IMR-90 (cell line): Measurements from ENCODE around the gene PCBP3. TPM values are rescaled to one million over a fixed set of nuclear protein-coding genes. Genes with fewer than 3 reads are reported as not detected.

ENCODE experiments used
- ATAC-seq: fragments of 200-7000 bp; cut with Tn5 transposase; 2 replicates; pipeline ENCODE4 v1.9.1; 2020; ENCODE audit warnings: low read depth, mild to moderate bottlenecking, moderate library complexity
- BruUV-seq: library from RNA; stranded (reverse); fragments of 400-500 nt; replicated peaks from 2 replicates; lab custom pipeline; 2021; lab: Mats Ljungman, UMichigan
- CTCF ChIA-PET: fragments of 300-600 bp; formaldehyde crosslinking; extraction: SDS; loops from one replicate; lab custom pipeline; 2021; ENCODE audit warnings: antibody characterized with exemption; lab: Yijun Ruan, JAX
- POLR2A ChIA-PET: fragments of 300-600 bp; sonication (Branson Sonifier 250); formaldehyde crosslinking; loops from one replicate; lab custom pipeline; 2022; ENCODE audit warnings: antibody characterized with exemption; ENCODE audit not compliant: unreplicated experiment; lab: Charles Lee
- DNase-seq: peaks from one replicate; pipeline ENCODE4 v3.0.0; 2013
- H2AFZ ChIP-seq: replicated peaks from 2 replicates; pipeline ENCODE3; 2013; ENCODE audit warnings: low read length, mild to moderate bottlenecking; ENCODE audit not compliant: poor library complexity
- H2AK5ac ChIP-seq: 2 replicates; pipeline ENCODE4 v1.6.1; 2013; ENCODE audit warnings: low read depth, low read length, inconsistent platforms
- H2AK9ac ChIP-seq: replicated peaks from 2 replicates; pipeline ENCODE3; 2013; ENCODE audit warnings: mild to moderate bottlenecking, low read depth, low read length, moderate library complexity; ENCODE audit not compliant: poor library complexity
- H2BK120ac ChIP-seq: 2 replicates; pipeline ENCODE4 v1.6.1; 2013; ENCODE audit warnings: low read depth, low read length, inconsistent platforms
- H2BK15ac ChIP-seq: 3 replicates; pipeline ENCODE4 v1.6.1; 2013; ENCODE audit warnings: low read depth, low read length, inconsistent platforms
- H2BK20ac ChIP-seq: 2 replicates; pipeline ENCODE4 v1.6.1; 2013; ENCODE audit warnings: low read depth, mild to moderate bottlenecking, inconsistent platforms, low read length, moderate library complexity
- H2BK5ac ChIP-seq: 2 replicates; pipeline ENCODE4 v1.6.1; 2013; ENCODE audit warnings: mild to moderate bottlenecking, low read depth, low read length, inconsistent platforms; ENCODE audit not compliant: poor library complexity, severe bottlenecking
- H3K14ac ChIP-seq: replicated peaks from 2 replicates; pipeline ENCODE4 v1.6.1; 2013; ENCODE audit warnings: low read depth, low read length, inconsistent platforms
- H3K18ac ChIP-seq: 2 replicates; pipeline ENCODE4 v1.6.1; 2013; ENCODE audit warnings: low read depth, low read length, control low read depth
- H3K23ac ChIP-seq: 2 replicates; pipeline ENCODE4 v1.6.1; 2013; ENCODE audit warnings: low read depth, low read length, inconsistent platforms
- H3K27ac ChIP-seq: 2 replicates; pipeline ENCODE4 v1.5.1; 2013; ENCODE audit warnings: mild to moderate bottlenecking, control low read depth, low read length; ENCODE audit not compliant: insufficient read depth
- H3K27me3 ChIP-seq: 2 replicates; pipeline ENCODE4 v1.6.1; 2013; ENCODE audit warnings: low read length; ENCODE audit not compliant: control insufficient read depth, insufficient read depth
- H3K36me3 ChIP-seq: 2 replicates; pipeline ENCODE4 v1.6.1; 2013; ENCODE audit warnings: low read length, mixed read lengths; ENCODE audit not compliant: control insufficient read depth, insufficient read depth
- H3K4ac ChIP-seq: 2 replicates; pipeline ENCODE4 v1.6.1; 2013; ENCODE audit warnings: low read depth, low read length, inconsistent platforms
- H3K4me1 ChIP-seq: 2 replicates; pipeline ENCODE4 v1.6.1; 2013; ENCODE audit warnings: low read length, mixed read lengths; ENCODE audit not compliant: control insufficient read depth, insufficient read depth
- H3K4me2 ChIP-seq: 2 replicates; pipeline ENCODE4 v1.6.1; 2013; ENCODE audit warnings: low read depth, mild to moderate bottlenecking, control low read depth, low read length, moderate library complexity
- H3K4me3 ChIP-seq: 2 replicates; pipeline ENCODE4 v1.5.1; 2013; ENCODE audit warnings: low read depth, mild to moderate bottlenecking, control low read depth, low read length, moderate library complexity; ENCODE audit not compliant: insufficient read depth
- H3K56ac ChIP-seq: 2 replicates; pipeline ENCODE4 v1.6.1; 2013; ENCODE audit warnings: low read length, inconsistent platforms; ENCODE audit not compliant: insufficient read depth; ENCODE audit errors: extremely low read depth
- H3K79me1 ChIP-seq, 2 experiments: 2 replicates each; pipeline ENCODE4 v1.6.1; 2013; ENCODE audit warnings: low read length in 2 of 2, inconsistent platforms in 1 of 2, low read depth in 1 of 2
- H3K9ac ChIP-seq: 2 replicates; pipeline ENCODE4 v1.6.1; 2013; ENCODE audit warnings: low read depth, low read length, control low read depth
- H3K9me1 ChIP-seq: 2 replicates; pipeline ENCODE4 v1.6.1; 2013; ENCODE audit warnings: low read length, inconsistent platforms; ENCODE audit not compliant: insufficient read depth
- H3K9me3 ChIP-seq: 2 replicates; pipeline ENCODE4 v1.6.1; 2013; ENCODE audit warnings: low read length; ENCODE audit not compliant: control insufficient read depth, insufficient read depth
- H4K20me1 ChIP-seq: 2 replicates; pipeline ENCODE4 v1.6.1; 2013; ENCODE audit warnings: low read length, inconsistent platforms; ENCODE audit not compliant: insufficient read depth
- H4K5ac ChIP-seq: 2 replicates; pipeline ENCODE4 v1.6.1; 2013; ENCODE audit warnings: mild to moderate bottlenecking, low read depth, low read length, control low read depth
- H4K8ac ChIP-seq, 2 experiments: 2 replicates each; pipeline ENCODE4 v1.6.1; 2013; ENCODE audit warnings: low read depth in 2 of 2, low read length in 2 of 2, control low read depth in 1 of 2, inconsistent platforms in 1 of 2
- H4K91ac ChIP-seq: 2 replicates; pipeline ENCODE4 v1.6.1; 2013; ENCODE audit warnings: low read depth, low read length, inconsistent platforms; ENCODE audit not compliant: insufficient read depth
- CEBPB ChIP-seq: IDR thresholded peaks from 2 replicates; pipeline ENCODE4 v1.6.1; 2012; ENCODE audit warnings: low read depth, low read length, improper control_type of control experiment
- CHD1 ChIP-seq: IDR thresholded peaks from 2 replicates; pipeline ENCODE4 v1.6.1; 2012; ENCODE audit warnings: low read depth, low read length, improper control_type of control experiment
- CTCF ChIP-seq: conservative IDR thresholded peaks from 2 replicates; pipeline ENCODE4 v1.5.1; 2012; ENCODE audit warnings: mild to moderate bottlenecking, low read depth, low read length, improper control_type of control experiment
- FOS ChIP-seq: fragments of 150-350 bp; IDR thresholded peaks from 2 replicates; pipeline ENCODE4 v1.6.1; 2016; ENCODE audit warnings: low read depth, low read length
- MAFK ChIP-seq: IDR thresholded peaks from 2 replicates; pipeline ENCODE4 v1.6.1; 2012; ENCODE audit warnings: low read depth, low read length, improper control_type of control experiment
- MAZ ChIP-seq: IDR thresholded peaks from 2 replicates; pipeline ENCODE4 v1.6.1; 2012; ENCODE audit warnings: low read depth, mild to moderate bottlenecking, low read length, improper control_type of control experiment, moderate library complexity, borderline replicate concordance
- MXI1 ChIP-seq: IDR thresholded peaks from 2 replicates; pipeline ENCODE4 v1.6.1; 2012; ENCODE audit warnings: low read depth, mild to moderate bottlenecking, low read length, moderate library complexity, borderline replicate concordance
- NFE2L2 ChIP-seq: fragments of 150-350 bp; IDR thresholded peaks from 2 replicates; pipeline ENCODE4 v1.6.1; 2016; ENCODE audit warnings: low read depth, mild to moderate bottlenecking, low read length
- POLR2A ChIP-seq: IDR thresholded peaks from 2 replicates; pipeline ENCODE4 v1.6.1; 2012; ENCODE audit warnings: mild to moderate bottlenecking, low read depth, low read length
- RAD21 ChIP-seq: IDR thresholded peaks from 2 replicates; pipeline ENCODE4 v1.6.1; 2012; ENCODE audit warnings: low read length, improper control_type of control experiment
- RCOR1 ChIP-seq: IDR thresholded peaks from 2 replicates; pipeline ENCODE4 v1.6.1; 2012; ENCODE audit warnings: mild to moderate bottlenecking, low read length, improper control_type of control experiment; ENCODE audit not compliant: insufficient replicate concordance
- RFX5 ChIP-seq: IDR thresholded peaks from 2 replicates; pipeline ENCODE4 v1.8.0; 2012; ENCODE audit warnings: low read depth, mild to moderate bottlenecking, low read length, moderate library complexity
- USF2 ChIP-seq: fragments of 150-350 bp; IDR thresholded peaks from 2 replicates; pipeline ENCODE4 v1.6.1; 2017; ENCODE audit warnings: mild to moderate bottlenecking, antibody characterized with exemption, low read length, low read depth
- WGBS, 2 experiments: methylation state at CpG; one replicate each; pipeline versions ENCODE4 v1.1.5 to v1.1.7; 2013; ENCODE audit warnings: missing lambda C conversion rate in 2 of 2; ENCODE audit not compliant: insufficient read length in 1 of 2; ENCODE audit errors: extremely low coverage in 2 of 2; 5-methylcytosine and 5-hydroxymethylcytosine counted together
- dilution Hi-C: fragments of 300-500 bp; cut with HindIII; formaldehyde crosslinking; loops from one replicate; pipeline ENCODE4 v1.14.3; 2018; ENCODE audit warnings: low sequenced_read_pairs; ENCODE audit not compliant: unreplicated experiment
- in situ Hi-C: fragments of 300-500 bp; cut with MboI; formaldehyde crosslinking; loops from 3 replicates; pipeline ENCODE4 v1.14.3; 2019; ENCODE audit warnings: low sequenced_read_pairs, inconsistent platforms, mixed read lengths
- intact Hi-C: fragments of 100-400 bp; cut with micrococcal nuclease; formaldehyde crosslinking; loops from 2 replicates; pipeline ENCODE4 v1.10.0; 2022
- polyA plus RNA-seq, 3 experiments: library from polyadenylated mRNA; depleted of rRNA; stranded (reverse); fragments of >200 nt; gene quantifications; 2 replicates each; pipeline ENCODE4 v1.2.3, GENCODE V29; 2012; ENCODE audit warnings: low replicate concordance in 1 of 3
- total RNA-seq: library from RNA; depleted of rRNA; stranded (reverse); fragments of >200 nt; gene quantifications from 2 replicates; pipeline ENCODE4 v1.2.3, GENCODE V29; 2012

Gene PCBP3
- total and polyA plus RNA-seq, 2 of the 4 experiments (the other 2 are of a cell fraction): 2.9 to 3.9 TPM

- dilution Hi-C loops: no loop called here
- Histone ChIP-seq H4K91ac (no peak overlapping the region), H3K56ac (no peak overlapping the region), H2BK15ac (no peak overlapping the region), H4K5ac (no peak overlapping the region), H4K20me1 (no peaks in the 10 kb centered on the region), H3K18ac (no peak overlapping the region), H3K9me1 (no peaks in the 10 kb centered on the region), H3K4me2 (no peak overlapping the region), H2AFZ (no peak overlapping the region), H3K4ac (no peak overlapping the region), H4K8ac (no peak overlapping the region), H2AK9ac (no peak overlapping the region), H3K27ac (no peak overlapping the region), H3K79me1 (no peaks in the 10 kb centered on the region), H3K9ac (no peak overlapping the region), H2BK20ac (no peak overlapping the region), H2BK5ac (no peak overlapping the region), H2BK120ac (no peak overlapping the region), H3K23ac (no peak overlapping the region), H3K27me3 (peaks cover 4% of the 10 kb centered on the region; the same call in 1 of the 2 replicates), H3K36me3 (no peaks in the 10 kb centered on the region), H3K4me1 (no peaks in the 10 kb centered on the region), H3K14ac (no peak overlapping the region), H3K4me3 (no peak overlapping the region), H3K9me3 (no peaks in the 10 kb centered on the region), H2AK5ac (no peak overlapping the region)
- BruUV-seq: no TSS peak
- ChIA-PET POLR2A (no interaction called here), CTCF (no interaction called here)
- TF ChIP-seq USF2: no peak
- TF ChIP-seq POLR2A: no peak
- TF ChIP-seq RCOR1: no peak
- no peak for TF ChIP-seq RFX5
- no peak for TF ChIP-seq MAFK
- TF ChIP-seq RAD21: no peak
- TF ChIP-seq MAZ: no peak
- no peak for TF ChIP-seq CTCF
- TF ChIP-seq CHD1: no peak
- no peak for TF ChIP-seq NFE2L2
- TF ChIP-seq MXI1: no peak
- TF ChIP-seq FOS: no peak
- no peak for TF ChIP-seq CEBPB
- no peak for DNase-seq
- in situ Hi-C loops: no loop called here
- WGBS, 2 experiments: 52% methylated on average over 4 of the region's 5 CpGs; no CpG with 5 or more reads in 1 of the 2 experiments
- ATAC-seq: no peak
- intact Hi-C loops: no loop called here
These were observed 167.6 kb downstream of the PCBP3 start for GRCh38 chr21:45811136-45811535.
